Mesenchymal stem cell (in vitro differentiated cells and primary cell): ENCODE data around the gene ZNF33B.

Experiments used
- DNase-seq: peaks from one replicate; pipeline ENCODE4 v3.0.0-alpha.2; 2013
- H2AFZ ChIP-seq: one replicate; pipeline ENCODE4 v1.6.1; 2013; ENCODE audit warnings: low read depth, mild to moderate bottlenecking, control low read depth, inconsistent platforms, low read length, moderate library complexity
- H2AK5ac ChIP-seq: 2 replicates; pipeline ENCODE4 v1.6.1; 2013; ENCODE audit warnings: low read length, moderate library complexity, mild to moderate bottlenecking, inconsistent platforms; ENCODE audit not compliant: severe bottlenecking
- H2BK120ac ChIP-seq: one replicate; pipeline ENCODE4 v1.6.1; 2013; ENCODE audit warnings: low read depth, mild to moderate bottlenecking, inconsistent platforms, low read length, moderate library complexity
- H2BK12ac ChIP-seq, 2 experiments: one replicate each; pipeline ENCODE4 v1.6.1; 2013; ENCODE audit warnings: inconsistent platforms in 2 of 2, low read length in 2 of 2, mild to moderate bottlenecking in 2 of 2, moderate library complexity in 2 of 2, control low read depth in 1 of 2
- H2BK15ac ChIP-seq: one replicate; pipeline ENCODE4 v1.6.1; 2013; ENCODE audit warnings: mild to moderate bottlenecking, low read depth, inconsistent platforms; ENCODE audit not compliant: poor library complexity, severe bottlenecking
- H2BK5ac ChIP-seq: 2 replicates; pipeline ENCODE4 v1.6.1; 2013; ENCODE audit warnings: low read depth, mild to moderate bottlenecking, low read length, control low read depth, inconsistent platforms; ENCODE audit not compliant: poor library complexity, severe bottlenecking
- H3K14ac ChIP-seq, 2 experiments: one replicate each; pipeline ENCODE4 v1.6.1; 2013; ENCODE audit warnings: inconsistent platforms in 2 of 2, low read length in 2 of 2, control low read depth in 1 of 2, mild to moderate bottlenecking in 1 of 2, moderate library complexity in 1 of 2
- H3K18ac ChIP-seq, 2 experiments: one replicate each; pipeline ENCODE4 v1.6.1; 2013; ENCODE audit warnings: inconsistent platforms in 2 of 2, low read length in 2 of 2, control low read depth in 1 of 2, low read depth in 1 of 2, mild to moderate bottlenecking in 1 of 2
- H3K23ac ChIP-seq, 2 experiments: one replicate each; pipeline ENCODE4 v1.6.1; 2013; ENCODE audit warnings: inconsistent platforms in 2 of 2, low read length in 2 of 2, mild to moderate bottlenecking in 2 of 2, moderate library complexity in 2 of 2, control low read depth in 1 of 2
- H3K27ac ChIP-seq: 2 replicates; pipeline ENCODE4 v1.5.1; 2013; ENCODE audit warnings: mild to moderate bottlenecking, moderate library complexity, low read length, control low read depth, inconsistent platforms; ENCODE audit not compliant: poor library complexity, severe bottlenecking
- H3K27me3 ChIP-seq, 2 experiments: 2 replicates each; pipeline versions ENCODE4 v1.6.1 to v1.7.0; 2013; ENCODE audit warnings: low read length in 2 of 2, mild to moderate bottlenecking in 2 of 2, moderate library complexity in 2 of 2, control low read depth in 1 of 2, inconsistent platforms in 1 of 2; ENCODE audit not compliant: control insufficient read depth in 1 of 2, insufficient read depth in 1 of 2
- H3K36me3 ChIP-seq, 2 experiments: 2 replicates each; pipeline versions ENCODE4 v1.6.1 to v1.7.0; 2013; ENCODE audit warnings: low read length in 2 of 2, control low read depth in 1 of 2, inconsistent platforms in 1 of 2, low read depth in 1 of 2, mild to moderate bottlenecking in 1 of 2; ENCODE audit not compliant: insufficient read depth in 2 of 2, control insufficient read depth in 1 of 2
- H3K4ac ChIP-seq, 2 experiments: one replicate each; pipeline ENCODE4 v1.6.1; 2013; ENCODE audit warnings: inconsistent platforms in 2 of 2, low read length in 2 of 2, mild to moderate bottlenecking in 2 of 2, moderate library complexity in 2 of 2, control low read depth in 1 of 2, low read depth in 1 of 2
- H3K4me1 ChIP-seq: 2 replicates; pipeline ENCODE4 v1.6.1; 2013; ENCODE audit warnings: low read depth, low read length, control low read depth; ENCODE audit not compliant: control insufficient read depth, insufficient read depth
- H3K4me2 ChIP-seq: 2 replicates; pipeline ENCODE4 v1.6.1; 2013; ENCODE audit warnings: low read length, mild to moderate bottlenecking, inconsistent platforms; ENCODE audit not compliant: poor library complexity, severe bottlenecking
- H3K4me3 ChIP-seq, 2 experiments: 2 replicates each; pipeline versions ENCODE4 v1.5.1 to v1.7.0; 2013; ENCODE audit warnings: low read length in 2 of 2, mild to moderate bottlenecking in 2 of 2, control low read depth in 1 of 2, low read depth in 1 of 2; ENCODE audit not compliant: insufficient read depth in 1 of 2
- H3K79me1 ChIP-seq: replicated peaks from 2 replicates; pipeline ENCODE4 v1.6.1; 2013; ENCODE audit warnings: mild to moderate bottlenecking, control low read depth, low read length, inconsistent platforms; ENCODE audit not compliant: poor library complexity, severe bottlenecking
- H3K9ac ChIP-seq: 2 replicates; pipeline ENCODE4 v1.7.0; 2013; ENCODE audit warnings: mild to moderate bottlenecking, low read length, moderate library complexity
- H3K9me3 ChIP-seq: 2 replicates; pipeline ENCODE4 v1.7.0; 2013; ENCODE audit warnings: mild to moderate bottlenecking, low read length; ENCODE audit not compliant: control insufficient read depth
- H4K8ac ChIP-seq: one replicate; pipeline ENCODE4 v1.6.1; 2013; ENCODE audit warnings: inconsistent platforms, mild to moderate bottlenecking, low read length, moderate library complexity
- H4K91ac ChIP-seq: one replicate; pipeline ENCODE4 v1.6.1; 2013; ENCODE audit warnings: mild to moderate bottlenecking, low read length, inconsistent platforms
- WGBS: methylation state at CpG from one replicate; pipeline ENCODE4 v1.1.7; 2013; ENCODE audit warnings: mixed read lengths; 5-methylcytosine and 5-hydroxymethylcytosine counted together

ZNF33B gene

DNA sequence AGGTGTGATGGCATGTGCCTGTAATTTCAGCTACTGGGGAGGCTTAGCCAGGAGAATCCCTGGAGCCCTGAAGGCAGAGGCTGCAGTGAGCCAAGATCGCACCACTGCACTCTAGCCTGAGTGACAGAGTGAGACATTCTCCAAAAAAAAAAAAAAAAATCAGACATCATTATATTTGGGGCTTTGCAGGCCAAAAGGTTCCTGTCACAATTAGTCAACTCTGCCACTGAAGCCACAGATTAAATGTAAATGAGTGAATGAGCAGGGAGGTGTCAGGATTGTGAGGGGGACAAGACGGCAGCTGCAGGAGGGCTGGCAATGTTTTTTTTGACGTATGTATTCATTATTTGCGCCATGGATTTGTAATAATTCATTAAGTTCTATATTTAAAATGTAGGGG lies 3.3 kb downstream of the ZNF33B start:
- Histone ChIP-seq H2AFZ (no peak overlapping the region), H2BK15ac (no peak overlapping the region), H2BK5ac (no peak overlapping the region), H3K27me3 (no peaks in the 10 kb centered on the region), H3K4ac (no peak overlapping the region), H4K91ac (no peak overlapping the region), H3K27ac (no peak overlapping the region), H2BK120ac (no peak overlapping the region), H3K36me3 (peaks cover 5 to 18% of the 10 kb centered on the region in 2 experiments), H3K4me3 (no peak overlapping the region), H3K4me2 (no peak overlapping the region), H3K9ac (no peak overlapping the region), H2BK12ac (no peak overlapping the region), H2AK5ac (no peak overlapping the region), H4K8ac (no peak overlapping the region), H3K9me3 (no peaks in the 10 kb centered on the region), H3K14ac (no peak overlapping the region), H3K23ac (no peak overlapping the region), H3K18ac (no peak overlapping the region), H3K79me1 (peaks cover 12% of the 10 kb centered on the region), H3K4me1 (peaks cover 4% of the 10 kb centered on the region)
- DNase-seq: no peak
- 86% methylated on average over 2 of the region's 4 CpGs for WGBS

DNA sequence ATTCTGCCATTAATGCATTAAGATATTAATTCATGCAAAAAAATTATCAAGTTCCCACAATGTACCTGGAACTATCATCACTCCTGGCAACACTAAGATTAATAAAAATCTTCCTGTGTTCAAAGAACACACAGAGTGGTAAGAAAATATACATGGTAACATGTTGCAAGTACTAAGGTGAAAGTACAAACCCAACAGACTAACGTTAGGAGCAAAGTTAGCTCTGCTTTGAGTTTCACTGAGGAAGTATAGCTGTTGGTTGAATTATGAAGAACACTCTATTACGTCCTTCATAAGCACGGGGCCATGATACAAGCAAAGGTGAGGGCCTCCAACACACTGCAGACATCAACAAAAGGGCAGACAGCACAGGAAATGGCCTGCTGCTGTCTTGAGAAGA lies 5.8 kb downstream of the ZNF33B start:
- H3K9me3 ChIP-seq: no peaks in the 10 kb centered on the region
- H3K9ac ChIP-seq: no peak overlapping the region
- WGBS: 93% methylated on average over 3 of the region's 3 CpGs
- no peak overlapping the region for H3K23ac ChIP-seq
- H3K14ac ChIP-seq: no peak overlapping the region
- H2AK5ac ChIP-seq: no peak overlapping the region
- no peak overlapping the region for H3K27ac ChIP-seq
- H4K91ac ChIP-seq: no peak overlapping the region
- no peaks in the 10 kb centered on the region for H3K27me3 ChIP-seq
- no peak overlapping the region for H3K18ac ChIP-seq
- no peak overlapping the region for H2BK12ac ChIP-seq
- no peak for DNase-seq
- H2AFZ ChIP-seq: no peak overlapping the region
- no peak overlapping the region for H4K8ac ChIP-seq
- no peak overlapping the region for H2BK5ac ChIP-seq
- no peak overlapping the region for H3K4me3 ChIP-seq
- no peak overlapping the region for H3K4ac ChIP-seq
- no peak overlapping the region for H3K4me2 ChIP-seq
- H3K36me3 ChIP-seq: peaks cover 5 to 30% of the 10 kb centered on the region in 2 experiments
- H3K4me1 ChIP-seq: peaks cover 4% of the 10 kb centered on the region
- no peak overlapping the region for H2BK15ac ChIP-seq
- peaks cover 11% of the 10 kb centered on the region for H3K79me1 ChIP-seq
- no peak overlapping the region for H2BK120ac ChIP-seq

DNA sequence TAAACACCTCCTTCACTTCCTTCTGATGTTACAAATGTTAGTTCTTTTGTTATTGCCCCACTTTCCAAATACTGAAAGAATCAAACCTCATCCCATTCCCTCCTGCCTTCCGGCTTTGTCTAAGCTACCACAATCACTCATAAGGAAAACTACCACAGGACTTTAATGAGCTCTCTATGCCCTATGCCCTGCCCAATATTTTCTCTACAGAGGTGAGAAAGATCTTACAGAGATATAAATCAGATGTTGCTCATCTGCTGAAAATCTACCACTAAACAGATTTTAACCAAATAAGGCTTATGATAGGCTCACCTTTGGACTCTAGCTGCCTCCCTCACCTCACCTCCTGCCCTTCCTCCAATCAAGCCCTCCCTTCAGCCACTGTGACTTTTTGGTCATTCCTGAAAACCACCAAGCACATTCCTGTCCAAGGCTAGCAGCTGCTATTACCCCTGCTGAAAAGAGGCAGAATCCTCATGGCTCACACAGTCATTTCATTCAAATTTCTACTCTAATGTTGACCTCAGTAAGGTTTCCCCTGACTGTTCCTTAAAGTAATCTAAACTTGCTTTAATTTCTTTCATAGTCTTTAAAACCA lies 7.7 kb downstream of the ZNF33B start:
- Histone ChIP-seq H3K27me3 (no peaks in the 10 kb centered on the region), H4K8ac (no peak overlapping the region), H2BK120ac (no peak overlapping the region), H2AFZ (no peak overlapping the region), H3K9me3 (no peaks in the 10 kb centered on the region), H3K4ac (no peak overlapping the region), H3K23ac (no peak overlapping the region), H2BK5ac (no peak overlapping the region), H3K18ac (no peak overlapping the region), H3K27ac (no peak overlapping the region), H3K79me1 (peaks cover 9% of the 10 kb centered on the region), H3K14ac (no peak overlapping the region), H3K4me3 (no peak overlapping the region), H2AK5ac (no peak overlapping the region), H2BK15ac (no peak overlapping the region), H4K91ac (no peak overlapping the region), H3K4me2 (no peak overlapping the region), H2BK12ac (no peak overlapping the region), H3K9ac (no peak overlapping the region), H3K4me1 (no peaks in the 10 kb centered on the region), H3K36me3 (peaks cover 9 to 36% of the 10 kb centered on the region in 2 experiments)
- 84% methylated on average over 1 of the region's 1 CpG for WGBS
- DNase-seq: no peak

DNA sequence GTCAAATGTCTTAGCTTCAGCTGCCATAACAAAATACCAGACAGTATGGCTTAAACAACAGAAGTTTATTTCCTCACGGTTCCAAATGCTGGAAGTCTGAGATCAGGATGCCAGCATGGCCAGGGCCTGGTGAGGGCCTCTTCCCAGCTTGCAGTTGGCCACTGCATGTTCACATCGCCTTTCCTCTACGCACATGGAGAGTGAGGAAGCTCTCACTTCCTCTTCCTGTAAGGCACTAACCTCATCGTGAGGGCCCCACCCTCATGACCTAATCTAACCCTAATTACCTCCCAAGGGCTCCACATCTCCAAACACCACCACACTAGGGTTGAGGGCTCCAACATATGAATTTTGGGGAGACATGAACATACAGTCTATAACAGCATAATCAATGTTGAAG lies 14.4 kb downstream of the ZNF33B start:
- no peak for DNase-seq
- no peak overlapping the region for H2BK12ac ChIP-seq

More for the DNA sequence above, 14.4 kb downstream of the ZNF33B start:
- Histone ChIP-seq H4K8ac (no peak overlapping the region), H2AFZ (no peak overlapping the region), H2BK15ac (no peak overlapping the region), H3K18ac (no peak overlapping the region), H3K23ac (no peak overlapping the region), H3K14ac (no peak overlapping the region), H3K27me3 (no peaks in the 10 kb centered on the region), H3K79me1 (peaks cover 12% of the 10 kb centered on the region), H2AK5ac (no peak overlapping the region), H3K4ac (no peak overlapping the region), H3K9ac (no peak overlapping the region), H3K4me3 (no peak overlapping the region), H3K27ac (no peak overlapping the region), H2BK120ac (no peak overlapping the region), H2BK5ac (no peak overlapping the region), H3K4me1 (no peaks in the 10 kb centered on the region), H3K36me3 (peaks cover 21 to 32% of the 10 kb centered on the region in 2 experiments), H3K4me2 (no peak overlapping the region), H3K9me3 (no peaks in the 10 kb centered on the region), H4K91ac (no peak overlapping the region)
- WGBS: 89% methylated on average over 4 of the region's 4 CpGs
